ENCODE results near the gene MAN1A2. TPM values are rescaled to one million over a fixed set of nuclear protein-coding genes. Genes with fewer than 3 reads are reported as not detected.
"Not testable (repeated sequence)": the region's sequence is repeated elsewhere in the genome, so short reads cannot be mapped to it uniquely, and the experiment has no call there.

The MAN1A2 gene
- total RNA-seq, 2 experiments from 2014 or later, result 18.5 to 20.4 TPM

DNA sequence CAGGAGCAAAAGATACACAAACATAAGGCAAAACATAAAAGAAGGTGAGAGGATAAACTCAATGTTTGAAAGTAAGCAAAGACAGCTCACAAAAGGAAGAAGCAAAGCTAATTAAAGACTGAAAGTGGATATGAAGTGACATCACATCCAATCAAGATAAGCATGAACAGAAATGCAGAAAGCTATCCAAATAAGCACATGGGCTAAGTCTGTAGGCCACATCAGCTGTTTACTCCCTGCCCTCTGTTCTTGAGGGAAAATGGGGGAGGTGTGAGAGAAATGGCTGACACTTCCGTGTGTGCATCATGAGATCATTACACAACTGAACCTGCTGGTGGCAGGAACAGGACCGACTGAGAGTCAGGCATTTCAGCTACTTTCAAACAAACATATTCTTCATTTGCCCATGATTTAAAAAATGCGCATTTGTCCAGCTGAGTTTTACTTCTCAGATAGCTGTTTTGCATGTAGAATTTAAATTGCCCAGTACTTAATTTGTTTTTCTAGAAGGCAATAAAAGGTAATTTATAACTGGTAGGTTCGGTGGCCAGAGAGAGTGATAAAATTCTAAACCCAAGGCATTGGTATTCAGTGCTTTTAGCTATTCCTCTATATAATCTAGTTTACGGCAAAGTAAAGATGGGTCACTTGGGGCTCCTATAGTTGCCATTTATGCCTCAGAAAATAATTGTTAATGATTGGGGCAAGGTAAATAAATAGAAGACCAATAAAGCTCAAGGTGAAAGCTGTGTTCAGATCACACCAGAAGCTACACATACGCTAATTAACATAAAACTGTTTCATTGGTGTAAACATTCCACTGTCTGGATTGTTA, 27.2 kb upstream of the MAN1A2 start:
- Mint-ChIP-seq H3K4me1 (peaks cover 16% of the 10 kb centered on the region), H3K36me3 (ENCODE audit: low read depth) (no peaks in the 10 kb centered on the region), H3K9me3 (ENCODE audit: low read depth) (no peaks in the 10 kb centered on the region), H3K27ac (no peak overlapping the region), H3K27me3 (no peaks in the 10 kb centered on the region), H3K4me3 (no peak overlapping the region)
- intact Hi-C loops (cut with DNase I, micrococcal nuclease), result no loop called here
- ATAC-seq, result peak; percentile 74
- DNase-seq, result peak; percentile 34
- CTCF ChIA-PET, result interaction anchor here (0.6 to 1.0 kb wide), 4 partner anchors 29 to 583 kb away, joined by 3 to 4 read pairs (median 3); no protein-coding TSS in a partner anchor
- POLR2A ChIA-PET, result no interaction called here

DNA sequence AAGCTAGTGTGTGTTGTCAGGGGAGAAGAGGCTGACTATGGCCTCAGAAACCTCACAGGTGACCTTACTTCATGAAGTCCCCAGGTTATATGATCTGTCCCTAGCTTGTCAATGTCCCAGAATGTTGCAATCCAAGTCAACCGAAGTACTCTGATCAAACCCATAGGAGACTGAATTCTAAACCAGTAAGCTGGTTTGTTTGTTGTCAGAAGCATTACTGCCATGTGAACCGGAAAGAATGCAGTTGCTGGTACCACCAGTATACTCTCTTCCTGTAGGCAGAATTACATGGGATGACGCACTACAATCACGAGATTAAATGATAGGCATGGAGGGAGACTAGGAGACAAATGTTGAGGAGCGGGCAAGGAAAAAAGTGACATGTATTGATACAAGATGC, 26.1 kb upstream of the MAN1A2 start:
- H3K27ac Mint-ChIP-seq, result no peak overlapping the region
- H3K4me1 Mint-ChIP-seq, result peaks cover 20% of the 10 kb centered on the region
- H3K9me3 Mint-ChIP-seq (ENCODE audit: low read depth), result no peaks in the 10 kb centered on the region
- H3K4me3 Mint-ChIP-seq, result no peak overlapping the region
- ATAC-seq (no peak), DNase-seq (no peak)
- POLR2A ChIA-PET, result no interaction called here
- peaks cover 1% of the 10 kb centered on the region for H3K27me3 Mint-ChIP-seq
- CTCF ChIA-PET, result interaction anchor here (0.6 kb wide), 1 partner anchor 453 kb away, joined by 3 read pairs; no protein-coding TSS in a partner anchor
- intact Hi-C loops (cut with DNase I, micrococcal nuclease), result no loop called here
- H3K36me3 Mint-ChIP-seq (ENCODE audit: low read depth), result no peaks in the 10 kb centered on the region

DNA sequence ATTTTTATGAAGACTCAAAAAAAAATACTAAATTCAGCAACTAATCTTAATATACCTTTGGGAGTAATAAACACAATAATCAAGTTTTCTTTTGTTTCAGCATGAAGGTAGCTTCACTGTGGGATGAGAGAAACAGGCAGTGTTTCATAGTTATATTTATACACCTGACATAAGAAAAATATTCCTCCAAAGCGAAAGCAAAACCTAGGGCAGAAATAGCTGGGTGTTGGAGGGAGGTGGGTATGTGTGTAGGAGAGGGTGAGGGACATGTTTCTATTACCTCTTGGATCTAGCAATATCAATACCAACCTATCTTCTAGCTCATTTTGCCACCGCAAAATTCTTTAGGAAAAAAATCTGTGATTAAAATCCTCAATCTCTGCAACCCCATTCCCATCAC, 24.9 kb upstream of the MAN1A2 start:
- POLR2A ChIA-PET, result no interaction called here
- Mint-ChIP-seq H3K4me3 (no peak overlapping the region), H3K36me3 (ENCODE audit: low read depth) (no peaks in the 10 kb centered on the region), H3K4me1 (peaks cover 26% of the 10 kb centered on the region), H3K9me3 (ENCODE audit: low read depth) (no peaks in the 10 kb centered on the region), H3K27ac (no peak overlapping the region), H3K27me3 (peaks cover 1% of the 10 kb centered on the region)
- intact Hi-C loops (cut with DNase I, micrococcal nuclease), result no loop called here
- ATAC-seq, result no peak
- no peak for DNase-seq
- CTCF ChIA-PET, result no interaction called here

DNA sequence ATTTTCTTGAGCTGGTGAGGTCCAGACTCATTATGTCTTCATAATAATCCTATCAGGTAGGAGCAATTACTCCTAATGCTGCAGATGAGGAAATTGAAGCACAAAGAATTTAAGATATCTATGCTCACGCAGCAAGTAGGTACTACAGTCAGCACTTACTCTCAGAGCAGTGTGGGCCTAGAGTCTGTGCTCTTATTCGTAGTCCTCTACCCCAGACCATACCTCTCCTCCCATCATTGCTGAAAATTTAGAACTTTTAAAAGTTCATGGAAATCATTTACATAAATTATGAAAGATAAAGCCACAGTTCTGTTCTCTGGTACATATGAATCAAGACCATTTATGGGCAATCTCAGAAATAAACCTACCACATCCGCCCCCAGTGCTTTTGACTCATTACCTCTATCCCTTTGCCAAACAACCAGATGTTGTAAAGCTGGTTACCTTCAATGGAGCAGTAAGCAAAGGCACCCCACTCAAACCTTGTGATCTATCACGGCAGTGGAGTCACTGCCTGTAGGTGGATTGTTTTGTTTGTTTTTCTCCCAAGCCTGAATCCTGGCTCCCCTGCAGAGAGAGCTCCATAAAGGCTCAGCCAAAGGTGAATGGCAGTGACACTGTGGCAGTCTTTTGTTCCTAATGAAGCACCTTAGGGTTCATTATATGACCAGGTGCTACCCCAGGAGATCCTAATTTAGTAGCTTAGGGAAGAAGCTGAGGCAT, 20.9 kb upstream of the MAN1A2 start:
- Mint-ChIP-seq H3K27me3 (peaks cover 1% of the 10 kb centered on the region), H3K36me3 (ENCODE audit: low read depth) (no peaks in the 10 kb centered on the region), H3K4me3 (no peak overlapping the region), H3K4me1 (peaks cover 15% of the 10 kb centered on the region), H3K27ac (no peak overlapping the region), H3K9me3 (ENCODE audit: low read depth) (no peaks in the 10 kb centered on the region)
- intact Hi-C loops (cut with DNase I, micrococcal nuclease), result no loop called here
- DNase-seq, result peak; percentile 53
- POLR2A ChIA-PET, result no interaction called here
- ATAC-seq, result peak; percentile 88
- CTCF ChIA-PET, result interaction anchor here (0.7 to 1.0 kb wide), 3 partner anchors 13 to 59 kb away, joined by 3 to 5 read pairs (median 3); no protein-coding TSS in a partner anchor

DNA sequence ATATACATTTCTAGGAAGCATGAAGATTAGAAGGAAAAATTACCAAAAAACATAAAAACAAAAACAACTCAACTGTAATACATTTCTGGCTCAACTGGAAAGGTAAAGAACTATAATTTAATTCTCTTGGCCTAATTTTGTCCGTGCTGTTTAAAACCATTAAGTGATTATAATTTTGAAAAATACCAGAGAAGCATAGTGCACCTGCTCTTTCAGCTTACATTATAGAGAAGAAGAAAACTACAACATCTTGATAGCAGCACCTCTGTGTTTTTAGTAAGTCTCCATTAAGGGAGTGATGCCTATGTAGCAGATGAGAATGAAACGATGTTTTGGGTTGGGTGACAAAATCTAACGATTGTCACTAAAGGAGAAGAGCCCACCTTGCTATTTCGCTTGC, 19.3 kb upstream of the MAN1A2 start:
- CTCF ChIA-PET, result no interaction called here
- Mint-ChIP-seq H3K4me1 (peaks cover 10% of the 10 kb centered on the region), H3K4me3 (no peak overlapping the region), H3K27me3 (peaks cover 1% of the 10 kb centered on the region), H3K27ac (no peak overlapping the region), H3K36me3 (ENCODE audit: low read depth) (no peaks in the 10 kb centered on the region), H3K9me3 (ENCODE audit: low read depth) (no peaks in the 10 kb centered on the region)
- no peak for DNase-seq
- POLR2A ChIA-PET, result no interaction called here
- ATAC-seq, result no peak
- intact Hi-C loops (cut with DNase I, micrococcal nuclease), result no loop called here

DNA sequence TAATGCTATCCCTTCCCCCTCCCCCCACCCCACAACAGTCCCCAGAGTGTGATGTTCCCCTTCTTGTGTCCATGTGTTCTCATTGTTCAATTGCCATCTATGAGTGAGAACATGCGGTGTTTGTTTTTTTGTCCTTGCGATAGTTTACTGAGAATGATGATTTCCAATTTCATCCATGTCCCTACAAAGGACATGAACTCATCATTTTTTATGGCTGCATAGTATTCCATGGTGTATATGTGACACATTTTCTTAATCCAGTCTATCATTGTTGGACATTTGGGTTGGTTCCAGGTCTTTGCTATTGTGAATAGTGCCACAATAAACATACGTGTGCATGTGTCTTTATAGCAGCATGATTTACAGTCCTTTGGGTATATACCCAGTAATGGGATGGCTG, 14.6 kb upstream of the MAN1A2 start:
- H3K27ac Mint-ChIP-seq; H3K4me3 Mint-ChIP-seq; ATAC-seq; intact Hi-C loops (cut with DNase I, micrococcal nuclease); H3K27me3 Mint-ChIP-seq; POLR2A ChIA-PET; DNase-seq; CTCF ChIA-PET; H3K4me1 Mint-ChIP-seq; H3K36me3 Mint-ChIP-seq (ENCODE audit: low read depth); H3K9me3 Mint-ChIP-seq (ENCODE audit: low read depth): not testable (repeated sequence)

DNA sequence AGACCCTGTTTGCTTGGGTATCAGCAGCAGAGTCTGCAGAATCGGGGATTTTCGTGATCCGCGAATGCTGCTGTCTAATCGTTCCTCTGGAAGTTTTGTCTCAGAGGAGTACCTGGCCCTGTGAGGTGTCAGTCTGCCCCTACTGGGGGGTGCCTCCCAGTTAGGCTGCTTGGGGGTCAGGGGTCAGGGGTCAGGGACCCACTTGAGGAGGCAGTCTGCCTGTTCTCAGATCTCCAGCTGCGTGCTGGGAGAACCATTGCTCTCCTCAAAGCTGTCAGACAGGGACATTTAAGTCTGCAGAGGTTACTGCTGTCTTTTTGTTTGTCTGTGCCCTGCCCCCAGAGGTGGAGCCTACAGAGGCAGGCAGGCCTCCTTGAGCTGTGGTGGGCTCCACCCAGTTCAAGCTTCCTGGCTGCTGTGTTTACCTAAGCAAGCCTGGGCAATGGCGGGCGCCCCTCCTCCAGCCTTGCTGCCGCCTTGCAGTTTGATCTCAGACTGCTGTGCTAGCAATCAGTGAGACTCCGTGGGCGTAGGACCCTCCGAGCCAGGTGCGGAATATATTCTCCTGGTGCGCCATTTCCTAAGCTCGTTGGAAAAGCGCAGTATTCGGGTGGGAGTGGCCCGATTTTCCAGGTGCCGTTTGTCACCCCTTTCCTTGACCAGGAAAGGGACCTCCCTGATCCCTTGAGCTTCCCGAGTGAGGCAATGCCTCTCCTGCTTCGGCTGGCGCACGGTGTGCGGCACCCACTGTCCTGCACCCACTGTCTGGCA, 9.2 kb upstream of the MAN1A2 start:
- intact Hi-C loops (cut with DNase I, micrococcal nuclease); H3K36me3 Mint-ChIP-seq (ENCODE audit: low read depth); H3K27ac Mint-ChIP-seq; H3K9me3 Mint-ChIP-seq (ENCODE audit: low read depth); H3K27me3 Mint-ChIP-seq; ATAC-seq; POLR2A ChIA-PET; H3K4me3 Mint-ChIP-seq: not testable (repeated sequence)
- DNase-seq, result peak; percentile 20
- CTCF ChIA-PET, result interaction anchor here (0.9 to 2.0 kb wide), 2 partner anchors 11 to 22 kb away, joined by 3 to 5 read pairs; no protein-coding TSS in a partner anchor
- H3K4me1 Mint-ChIP-seq, result peaks cover 33% of the 10 kb centered on the region

DNA sequence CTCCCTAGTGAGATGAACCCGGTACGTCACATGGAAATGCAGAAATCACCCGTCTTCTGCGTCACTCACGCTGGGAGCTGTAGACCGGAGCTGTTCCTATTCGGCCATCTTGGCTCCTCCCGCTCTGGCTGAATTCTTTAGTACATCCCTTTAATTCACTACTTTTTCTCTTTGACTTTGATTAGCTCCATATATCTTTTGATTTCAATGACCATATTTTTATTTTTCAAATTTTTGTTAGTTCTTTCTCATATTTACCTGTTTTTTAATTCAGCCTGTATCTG, 8.7 kb upstream of the MAN1A2 start:
- H3K27me3 Mint-ChIP-seq; H3K4me3 Mint-ChIP-seq; DNase-seq; ATAC-seq; POLR2A ChIA-PET; H3K27ac Mint-ChIP-seq; H3K36me3 Mint-ChIP-seq (ENCODE audit: low read depth); H3K9me3 Mint-ChIP-seq (ENCODE audit: low read depth); intact Hi-C loops (cut with DNase I, micrococcal nuclease): not testable (repeated sequence)
- CTCF ChIA-PET, result interaction anchor here (0.9 to 2.0 kb wide), 2 partner anchors 12 to 23 kb away, joined by 3 to 5 read pairs; no protein-coding TSS in a partner anchor
- H3K4me1 Mint-ChIP-seq, result peaks cover 37% of the 10 kb centered on the region

DNA sequence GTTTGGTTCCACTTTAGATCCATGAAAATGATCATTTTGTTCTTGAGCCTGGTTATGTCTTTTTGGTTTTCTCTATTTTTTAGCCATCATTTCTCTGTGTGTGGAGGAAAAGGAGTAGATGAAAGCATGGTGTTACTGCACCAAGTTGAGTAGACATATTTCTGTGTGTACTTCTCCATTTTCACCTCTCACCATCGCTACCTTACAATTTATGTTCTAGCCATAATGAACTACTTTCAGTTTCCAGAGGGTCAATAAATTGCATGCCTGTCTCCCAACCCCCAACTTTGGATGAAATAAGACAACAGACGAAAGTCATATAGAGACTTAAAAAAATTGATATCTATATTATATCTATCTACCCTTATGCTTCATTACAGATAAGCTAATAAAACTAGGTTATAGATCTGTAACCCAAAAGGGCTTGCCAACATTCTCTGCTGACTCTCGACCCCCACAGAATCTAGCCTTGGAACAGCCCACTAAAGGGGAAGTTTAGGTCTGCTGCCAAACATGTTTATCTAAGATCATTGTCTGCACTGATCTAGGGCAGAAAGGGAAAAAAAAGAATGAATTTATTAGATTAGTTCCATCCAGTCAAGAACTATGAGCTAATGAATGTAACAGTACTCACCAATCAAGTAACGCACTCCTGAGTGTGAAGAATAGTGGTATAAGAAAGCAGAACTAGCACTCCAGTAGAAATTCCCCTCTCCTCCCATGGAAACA, 7.5 kb upstream of the MAN1A2 start:
- H3K4me1 Mint-ChIP-seq, result peaks cover 47% of the 10 kb centered on the region
- no peaks in the 10 kb centered on the region for H3K27me3 Mint-ChIP-seq
- peaks cover 4% of the 10 kb centered on the region for H3K9me3 Mint-ChIP-seq (ENCODE audit: low read depth)
- ATAC-seq, result no peak
- H3K27ac Mint-ChIP-seq, result peak overlapping the region; percentile 8
- ChIA-PET CTCF (interaction anchor here (0.8 to 2.0 kb wide), 5 partner anchors 9 to 175 kb away, joined by 3 to 5 read pairs (median 4); no protein-coding TSS in a partner anchor), POLR2A (no interaction called here)
- DNase-seq, result no peak
- no peak overlapping the region for H3K4me3 Mint-ChIP-seq
- intact Hi-C loops (cut with DNase I, micrococcal nuclease), result loop anchor here (5.0 to 10.0 kb wide), 5 partner anchors 255 to 945 kb away; partner anchors contain the start of genes GDAP2 (in 1 of the 2), TTF2 (in 1 of the 2) and WDR3 (in 1 of the 2)
- no peaks in the 10 kb centered on the region for H3K36me3 Mint-ChIP-seq (ENCODE audit: low read depth)

DNA sequence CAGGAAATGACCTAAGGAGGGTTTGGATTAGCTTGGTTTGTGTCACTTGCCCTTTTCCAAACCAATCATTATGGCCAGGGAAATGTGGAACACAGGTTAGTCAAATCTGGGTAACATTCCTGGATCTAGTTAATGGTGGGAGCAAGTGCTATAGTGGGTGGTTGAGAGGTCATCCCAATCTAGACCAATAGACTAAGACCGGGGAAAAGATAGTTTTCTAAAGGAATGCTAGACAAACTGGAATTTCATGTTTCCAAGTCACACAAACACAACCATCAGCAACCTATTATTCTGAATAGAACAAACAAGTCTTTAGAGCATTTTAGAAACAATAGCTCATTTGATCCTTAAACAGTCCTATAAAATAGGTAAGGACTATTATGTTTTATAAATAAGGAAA, 4.3 kb upstream of the MAN1A2 start:
- intact Hi-C loops (cut with DNase I, micrococcal nuclease), result loop anchor here (5.0 to 10.0 kb wide), 5 partner anchors 252 to 948 kb away; partner anchors contain the start of genes GDAP2 (in 1 of the 2), TTF2 (in 1 of the 2) and WDR3 (in 1 of the 2)
- peaks cover 54% of the 10 kb centered on the region for H3K4me1 Mint-ChIP-seq
- no peak overlapping the region for H3K4me3 Mint-ChIP-seq

More for the DNA sequence above, 4.3 kb upstream of the MAN1A2 start:
- ChIA-PET CTCF (interaction anchor here (0.9 to 1.4 kb wide), 4 partner anchors 10 to 270 kb away, joined by 3 to 6 read pairs (median 4); no protein-coding TSS in a partner anchor), POLR2A (interaction anchor here (0.6 kb wide), 1 partner anchor 94 kb away, joined by 3 read pairs; no protein-coding TSS in a partner anchor)
- DNase-seq (no peak), ATAC-seq (no peak)
- Mint-ChIP-seq H3K36me3 (ENCODE audit: low read depth) (peaks cover 3% of the 10 kb centered on the region), H3K27me3 (no peaks in the 10 kb centered on the region), H3K27ac (no peak overlapping the region), H3K9me3 (ENCODE audit: low read depth) (no peaks in the 10 kb centered on the region)

All from activated CD4-positive, alpha-beta T cell treated with anti-CD3 and anti-CD28 coated beads for 36 hours (primary cell).